Smooth muscle cell of bladder (primary cell): ENCODE data around the gene FAM216A. TPM values are rescaled to one million over a fixed set of nuclear protein-coding genes. Genes with fewer than 3 reads are reported as not detected.

ENCODE experiments used
- total RNA-seq: library from RNA; depleted of rRNA; stranded (reverse); fragments of >200 nt; gene quantifications from 2 replicates; pipeline ENCODE4 v1.2.3, GENCODE V29; 2014

The FAM216A gene
- 11.2 and 14.7 TPM in 2 replicates for total RNA-seq

GRCh38 chr12:110468214-110469048, at the start of gene FAM216A, which contains the start of gene GPN3:
Gene FAM216A, plus strand, starts transcription at chr12:110468845. Its CDS starts 31 bp downstream, at chr12:110468876.
Gene GPN3, minus strand, starts transcription at chr12:110468257. Its CDS starts 54 bp downstream, at chr12:110468203.

GRCh38 chr12:110449799-110450497, 18.7 kb upstream of the FAM216A start, which contains the start of gene ARPC3:
Gene ARPC3, minus strand, starts transcription at chr12:110450337. Its CDS starts 77 bp downstream, at chr12:110450260.

GRCh38 chr12:110501752-110502738, 33.4 kb downstream of the FAM216A start, which contains the start of the genes RAD9B and VPS29:
Gene RAD9B, plus strand, starts transcription at chr12:110502331. Its CDS starts 7 bp downstream, at chr12:110502338.
Gene VPS29, minus strand, starts transcription at chr12:110502111. Its CDS starts 60 bp downstream, at chr12:110502051.

Other genes with a start within 250 kb of the FAM216A start
- gene ATP2A2, start 187.6 kb upstream of the FAM216A start, total RNA-seq = 114 and 157 TPM in 2 replicates
- gene ANAPC7, start 65.1 kb upstream of the FAM216A start, total RNA-seq = 31.7 and 39.9 TPM in 2 replicates
- 209 and 214 TPM in 2 replicates for gene ARPC3, start 18.5 kb upstream of the FAM216A start, total RNA-seq
- 10.0 and 15.1 TPM in 2 replicates for gene GPN3, start 588 bp upstream of the FAM216A start, total RNA-seq
- 35.4 and 55.4 TPM in 2 replicates for gene VPS29, start 33.3 kb downstream of the FAM216A start, total RNA-seq
- gene RAD9B, start 33.5 kb downstream of the FAM216A start, total RNA-seq = 0.14 and 0.46 TPM in 2 replicates
- gene PPTC7, start 114.5 kb downstream of the FAM216A start, total RNA-seq = 4.5 and 5.0 TPM in 2 replicates
- 20.5 and 22.1 TPM in 2 replicates for gene TCTN1, start 145.3 kb downstream of the FAM216A start, total RNA-seq
- 4.8 and 8.5 TPM in 2 replicates for gene HVCN1, start 220.3 kb downstream of the FAM216A start, total RNA-seq